Measurements from ENCODE around the gene MBTPS1. TPM values are rescaled to one million over a fixed set of nuclear protein-coding genes. Genes with fewer than 3 reads are reported as not detected.

MBTPS1 gene
- total and polyA plus RNA-seq, 2 experiments from 2014 or later: 18.1 to 49.3 TPM

GRCh38 chr16:84159800-84160199 is 43.1 kb upstream of the MBTPS1 start:
- ATAC-seq (no peak), DNase-seq (ENCODE audit: low spot score) (no peak)
- H3K9me2 ChIP-seq (ENCODE audit: insufficient read depth): no peaks in the 10 kb centered on the region
- no peaks in the 10 kb centered on the region for H3K4me1 ChIP-seq (ENCODE audit: insufficient read depth)
- H3K9me3 Mint-ChIP-seq: peaks cover 2% of the 10 kb centered on the region; the same call in 2 of the 3 replicates
- no peak overlapping the region for H3K4me3 Mint-ChIP-seq
- H3K4me1 Mint-ChIP-seq: no peaks in the 10 kb centered on the region
- H3K4me2 ChIP-seq: no peak overlapping the region
- peaks cover 2% of the 10 kb centered on the region for H3K27me3 Mint-ChIP-seq (ENCODE audit: insufficient read depth, low read depth, poor library complexity)
- no peaks in the 10 kb centered on the region for H3K27me3 ChIP-seq (ENCODE audit: insufficient read depth)
- H3K36me3 Mint-ChIP-seq (ENCODE audit: low read depth): no peaks in the 10 kb centered on the region
- H3K4me3 ChIP-seq: no peak overlapping the region
- H2AFZ ChIP-seq: no peak overlapping the region
- TF ChIP-seq ZNF331 (CRISPR knock-in tag; IDR thresholded peaks at IDR 0.05; ENCODE audit: low read depth): no peak
- no peak for TF ChIP-seq NANOG (IDR thresholded peaks at IDR 0.05; ENCODE audit: borderline replicate concordance)
- TF ChIP-seq, protein P1, sequence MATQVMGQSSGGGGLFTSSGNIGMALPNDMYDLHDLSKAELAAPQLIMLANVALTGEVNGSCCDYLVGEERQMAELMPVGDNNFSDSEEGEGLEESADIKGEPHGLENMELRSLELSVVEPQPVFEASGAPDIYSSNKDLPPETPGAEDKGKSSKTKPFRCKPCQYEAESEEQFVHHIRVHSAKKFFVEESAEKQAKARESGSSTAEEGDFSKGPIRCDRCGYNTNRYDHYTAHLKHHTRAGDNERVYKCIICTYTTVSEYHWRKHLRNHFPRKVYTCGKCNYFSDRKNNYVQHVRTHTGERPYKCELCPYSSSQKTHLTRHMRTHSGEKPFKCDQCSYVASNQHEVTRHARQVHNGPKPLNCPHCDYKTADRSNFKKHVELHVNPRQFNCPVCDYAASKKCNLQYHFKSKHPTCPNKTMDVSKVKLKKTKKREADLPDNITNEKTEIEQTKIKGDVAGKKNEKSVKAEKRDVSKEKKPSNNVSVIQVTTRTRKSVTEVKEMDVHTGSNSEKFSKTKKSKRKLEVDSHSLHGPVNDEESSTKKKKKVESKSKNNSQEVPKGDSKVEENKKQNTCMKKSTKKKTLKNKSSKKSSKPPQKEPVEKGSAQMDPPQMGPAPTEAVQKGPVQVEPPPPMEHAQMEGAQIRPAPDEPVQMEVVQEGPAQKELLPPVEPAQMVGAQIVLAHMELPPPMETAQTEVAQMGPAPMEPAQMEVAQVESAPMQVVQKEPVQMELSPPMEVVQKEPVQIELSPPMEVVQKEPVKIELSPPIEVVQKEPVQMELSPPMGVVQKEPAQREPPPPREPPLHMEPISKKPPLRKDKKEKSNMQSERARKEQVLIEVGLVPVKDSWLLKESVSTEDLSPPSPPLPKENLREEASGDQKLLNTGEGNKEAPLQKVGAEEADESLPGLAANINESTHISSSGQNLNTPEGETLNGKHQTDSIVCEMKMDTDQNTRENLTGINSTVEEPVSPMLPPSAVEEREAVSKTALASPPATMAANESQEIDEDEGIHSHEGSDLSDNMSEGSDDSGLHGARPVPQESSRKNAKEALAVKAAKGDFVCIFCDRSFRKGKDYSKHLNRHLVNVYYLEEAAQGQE (IDR thresholded peaks at IDR 0.05; ENCODE audit: unreplicated experiment): no peak
- no peak for TF ChIP-seq ZNF114 (CRISPR knock-in tag; IDR thresholded peaks at IDR 0.05)
- TF ChIP-seq EZH2 (IDR thresholded peaks at IDR 0.05; ENCODE audit: low read depth, unreplicated experiment): no peak
- TF ChIP-seq, protein P2, sequence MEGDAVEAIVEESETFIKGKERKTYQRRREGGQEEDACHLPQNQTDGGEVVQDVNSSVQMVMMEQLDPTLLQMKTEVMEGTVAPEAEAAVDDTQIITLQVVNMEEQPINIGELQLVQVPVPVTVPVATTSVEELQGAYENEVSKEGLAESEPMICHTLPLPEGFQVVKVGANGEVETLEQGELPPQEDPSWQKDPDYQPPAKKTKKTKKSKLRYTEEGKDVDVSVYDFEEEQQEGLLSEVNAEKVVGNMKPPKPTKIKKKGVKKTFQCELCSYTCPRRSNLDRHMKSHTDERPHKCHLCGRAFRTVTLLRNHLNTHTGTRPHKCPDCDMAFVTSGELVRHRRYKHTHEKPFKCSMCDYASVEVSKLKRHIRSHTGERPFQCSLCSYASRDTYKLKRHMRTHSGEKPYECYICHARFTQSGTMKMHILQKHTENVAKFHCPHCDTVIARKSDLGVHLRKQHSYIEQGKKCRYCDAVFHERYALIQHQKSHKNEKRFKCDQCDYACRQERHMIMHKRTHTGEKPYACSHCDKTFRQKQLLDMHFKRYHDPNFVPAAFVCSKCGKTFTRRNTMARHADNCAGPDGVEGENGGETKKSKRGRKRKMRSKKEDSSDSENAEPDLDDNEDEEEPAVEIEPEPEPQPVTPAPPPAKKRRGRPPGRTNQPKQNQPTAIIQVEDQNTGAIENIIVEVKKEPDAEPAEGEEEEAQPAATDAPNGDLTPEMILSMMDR (conservative IDR thresholded peaks at IDR 0.05; ENCODE audit: low read depth in 2 of 2): no peak
- no peak for TF ChIP-seq ETS1 (IDR thresholded peaks at IDR 0.05)
- TF ChIP-seq POLR2AphosphoS5 (IDR thresholded peaks at IDR 0.05; ENCODE audit: low read depth): no peak
- TF ChIP-seq JUNB (IDR thresholded peaks at IDR 0.05; ENCODE audit: unreplicated experiment): no peak
- H3K36me3 ChIP-seq (ENCODE audit: insufficient read depth): no peaks in the 10 kb centered on the region
- H3F3A ChIP-seq (replicated peaks; ENCODE audit: low read depth): no peaks in the 10 kb centered on the region
- no peak overlapping the region for H3K27ac Mint-ChIP-seq
- no peak overlapping the region for H3K27ac ChIP-seq (ENCODE audit: low read depth)
- no peaks in the 10 kb centered on the region for H3K79me2 ChIP-seq (replicated peaks; ENCODE audit: insufficient read depth)
- H4K20me1 ChIP-seq (replicated peaks; ENCODE audit: insufficient read depth): no peaks in the 10 kb centered on the region

DNA sequence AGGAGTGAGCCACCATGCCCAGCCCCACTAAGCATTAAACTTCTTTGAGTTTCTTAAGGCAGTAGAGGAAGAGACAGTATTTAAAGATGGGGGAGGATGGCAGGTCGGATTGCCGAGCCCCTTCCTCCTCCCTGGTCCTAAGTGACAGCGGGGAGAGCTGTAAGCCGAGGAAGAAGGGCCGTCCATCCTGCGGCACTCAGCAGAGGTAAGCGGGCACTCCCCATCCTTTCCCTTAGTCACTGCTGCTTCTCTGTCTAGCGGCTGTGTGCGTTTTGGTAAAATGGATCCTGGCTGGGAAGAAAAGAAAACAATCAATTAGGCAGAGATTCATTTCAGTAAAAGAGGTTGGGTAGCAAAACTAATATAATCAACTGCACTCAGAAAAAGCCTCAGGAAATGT is 42.3 kb upstream of the MBTPS1 start:
- no peak overlapping the region for H3K4me3 ChIP-seq
- no peaks in the 10 kb centered on the region for H3K36me3 Mint-ChIP-seq (ENCODE audit: low read depth)
- H2AFZ ChIP-seq: peak overlapping the region; percentile 82; the same call in 1 of the 2 replicates
- H3K4me3 Mint-ChIP-seq: no peak overlapping the region
- H3K27me3 ChIP-seq (ENCODE audit: insufficient read depth): no peaks in the 10 kb centered on the region
- ATAC-seq (peak; percentile 75), DNase-seq (ENCODE audit: low spot score) (no peak)
- H3K4me1 ChIP-seq (ENCODE audit: insufficient read depth): no peaks in the 10 kb centered on the region
- peaks cover 2% of the 10 kb centered on the region; the same call in 2 of the 3 replicates for H3K9me3 Mint-ChIP-seq
- no peaks in the 10 kb centered on the region for H4K20me1 ChIP-seq (replicated peaks; ENCODE audit: insufficient read depth)
- H3K4me2 ChIP-seq: no peak overlapping the region
- peaks cover 6% of the 10 kb centered on the region for H3K27me3 Mint-ChIP-seq (ENCODE audit: insufficient read depth, low read depth, poor library complexity)
- H3K27ac Mint-ChIP-seq: no peak overlapping the region
- H3K36me3 ChIP-seq (ENCODE audit: insufficient read depth): no peaks in the 10 kb centered on the region
- no peaks in the 10 kb centered on the region for H3K4me1 Mint-ChIP-seq
- no peaks in the 10 kb centered on the region for H3K79me2 ChIP-seq (replicated peaks; ENCODE audit: insufficient read depth)
- H3K9me2 ChIP-seq (ENCODE audit: insufficient read depth): no peaks in the 10 kb centered on the region
- H3K27ac ChIP-seq (ENCODE audit: low read depth): no peak overlapping the region
- no peaks in the 10 kb centered on the region for H3F3A ChIP-seq (replicated peaks; ENCODE audit: low read depth)
- TF ChIP-seq EZH2phosphoT487 (IDR thresholded peaks at IDR 0.05; ENCODE audit: unreplicated experiment) (no peak), ZNF114 (CRISPR knock-in tag; IDR thresholded peaks at IDR 0.05) (no peak), EZH2 (IDR thresholded peaks at IDR 0.05; ENCODE audit: low read depth, unreplicated experiment) (no peak)
- TF ChIP-seq, protein P2 (conservative IDR thresholded peaks at IDR 0.05; ENCODE audit: low read depth in 2 of 2): no peak

All from GM23338 (cell line).